ENCODE results near the gene GLYR1. TPM values are rescaled to one million over a fixed set of nuclear protein-coding genes. Genes with fewer than 3 reads are reported as not detected.

GLYR1 gene
- total and polyA plus RNA-seq, 10 of the 15 experiments (the other 5 are each of a cell fraction or from before 2014, with no cell fraction given), result 7.3 to 90.2 (median 57.2) TPM

DNA sequence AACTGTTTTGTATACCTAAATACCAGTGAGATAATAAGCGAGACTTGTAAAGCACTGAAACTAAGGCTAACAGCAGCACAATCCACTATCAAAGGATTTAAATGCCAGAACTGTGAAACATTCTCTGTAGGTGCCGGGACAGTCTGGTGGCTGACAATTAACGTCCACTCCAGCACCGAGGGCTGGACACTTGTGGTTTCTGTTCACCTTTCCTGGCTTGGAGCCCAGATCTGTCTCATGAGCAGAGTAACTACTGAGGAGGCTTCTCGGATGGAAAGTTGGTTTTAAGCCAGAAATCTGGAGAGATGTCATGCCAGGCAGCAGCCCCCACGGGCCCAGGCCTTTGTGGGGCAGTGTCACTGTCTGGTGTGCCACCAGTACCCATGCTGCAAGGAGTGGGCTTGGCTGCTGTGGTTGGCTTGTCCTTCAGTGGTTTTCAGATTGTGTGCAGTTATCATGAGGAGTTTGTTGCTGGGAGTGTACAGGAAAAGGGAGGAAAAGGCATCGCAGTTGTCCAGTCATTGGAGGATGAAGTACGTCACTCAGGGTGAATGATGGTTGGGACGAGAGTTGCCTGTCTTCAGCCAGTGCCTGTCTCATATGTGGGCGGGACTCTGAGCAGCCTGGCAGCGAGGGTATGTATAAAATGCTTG is 35.7 kb upstream of the GLYR1 start:
- no peak overlapping the region for H3K27ac ChIP-seq (ENCODE audit: control insufficient read depth, insufficient read depth)
- H3K27me3 ChIP-seq (replicated peaks in 1 of 2; ENCODE audit: control insufficient read depth in 2 of 2, insufficient read depth in 2 of 2, low read length in 1 of 2), result no peaks in the 10 kb centered on the region
- CTCF ChIA-PET, result no interaction called here
- in situ Hi-C loops (cut with MboI) (no loop called here), intact Hi-C loops (cut with micrococcal nuclease; ENCODE audit: unreplicated experiment) (no loop called here)
- DNase-seq (ENCODE audit: low read depth, low spot score), result no peak
- SMC1A ChIA-PET (ENCODE audit: uncharacterized antibody, unreplicated experiment), result no interaction called here
- H3K9ac ChIP-seq (ENCODE audit: control insufficient read depth, insufficient read depth, low read length), result no peak overlapping the region
- no peaks in the 10 kb centered on the region for H3K79me2 ChIP-seq (ENCODE audit: control insufficient read depth, insufficient read depth, low read length)
- H3K36me3 ChIP-seq (ENCODE audit: control insufficient read depth in 2 of 2, insufficient read depth in 2 of 2, low read length in 1 of 2), result peaks cover 11 to 21% of the 10 kb centered on the region in 2 experiments
- RAD21 ChIA-PET (ENCODE audit: unreplicated experiment), result no interaction called here
- FAIRE-seq, result no peak
- H3K9me3 ChIP-seq (replicated peaks; ENCODE audit: control insufficient read depth, insufficient read depth, low read length), result no peaks in the 10 kb centered on the region
- POLR2A ChIA-PET, result no interaction called here
- no peak for TF ChIP-seq RCOR1 (conservative IDR thresholded peaks at IDR 0.05; ENCODE audit: low read depth, low read length)
- no peak for TF ChIP-seq RB1 (IDR thresholded peaks at IDR 0.05; ENCODE audit: borderline replicate concordance)
- TF ChIP-seq NFXL1 (IDR thresholded peaks at IDR 0.05; ENCODE audit: borderline replicate concordance), result no peak
- TF ChIP-seq CBX3 (IDR thresholded peaks at IDR 0.05; ENCODE audit: borderline replicate concordance, low read depth), result no peak
- no peak for TF ChIP-seq IRF3 (IDR thresholded peaks at IDR 0.05)
- TF ChIP-seq MYC (IDR thresholded peaks at IDR 0.05; ENCODE audit: insufficient read depth, insufficient read length, insufficient replicate concordance, low read length, severe bottlenecking), result no peak
- TF ChIP-seq POLR2AphosphoS2 (IDR thresholded peaks at IDR 0.05; ENCODE audit: low read depth, low read length), result no peak
- no peak for TF ChIP-seq BMI1 (IDR thresholded peaks at IDR 0.05; ENCODE audit: borderline replicate concordance)
- TF ChIP-seq SRF (IDR thresholded peaks at IDR 0.05; ENCODE audit: low read depth in 2 of 2, low read length in 2 of 2), result no peak
- TF ChIP-seq RBBP5 (conservative IDR thresholded peaks at IDR 0.05), result no peak
- no peak for TF ChIP-seq FOXK2 (IDR thresholded peaks at IDR 0.05)
- TF ChIP-seq BACH1 (IDR thresholded peaks at IDR 0.05; ENCODE audit: borderline replicate concordance), result no peak
- TF ChIP-seq, protein P1, sequence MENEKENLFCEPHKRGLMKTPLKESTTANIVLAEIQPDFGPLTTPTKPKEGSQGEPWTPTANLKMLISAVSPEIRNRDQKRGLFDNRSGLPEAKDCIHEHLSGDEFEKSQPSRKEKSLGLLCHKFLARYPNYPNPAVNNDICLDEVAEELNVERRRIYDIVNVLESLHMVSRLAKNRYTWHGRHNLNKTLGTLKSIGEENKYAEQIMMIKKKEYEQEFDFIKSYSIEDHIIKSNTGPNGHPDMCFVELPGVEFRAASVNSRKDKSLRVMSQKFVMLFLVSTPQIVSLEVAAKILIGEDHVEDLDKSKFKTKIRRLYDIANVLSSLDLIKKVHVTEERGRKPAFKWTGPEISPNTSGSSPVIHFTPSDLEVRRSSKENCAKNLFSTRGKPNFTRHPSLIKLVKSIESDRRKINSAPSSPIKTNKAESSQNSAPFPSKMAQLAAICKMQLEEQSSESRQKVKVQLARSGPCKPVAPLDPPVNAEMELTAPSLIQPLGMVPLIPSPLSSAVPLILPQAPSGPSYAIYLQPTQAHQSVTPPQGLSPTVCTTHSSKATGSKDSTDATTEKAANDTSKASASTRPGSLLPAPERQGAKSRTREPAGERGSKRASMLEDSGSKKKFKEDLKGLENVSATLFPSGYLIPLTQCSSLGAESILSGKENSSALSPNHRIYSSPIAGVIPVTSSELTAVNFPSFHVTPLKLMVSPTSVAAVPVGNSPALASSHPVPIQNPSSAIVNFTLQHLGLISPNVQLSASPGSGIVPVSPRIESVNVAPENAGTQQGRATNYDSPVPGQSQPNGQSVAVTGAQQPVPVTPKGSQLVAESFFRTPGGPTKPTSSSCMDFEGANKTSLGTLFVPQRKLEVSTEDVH (IDR thresholded peaks at IDR 0.05; ENCODE audit: low read depth, partially characterized antibody), result no peak
- TF ChIP-seq ZZZ3 (IDR thresholded peaks at IDR 0.05; ENCODE audit: control insufficient read depth, insufficient read length, low read depth), result no peak
- TF ChIP-seq ZNF217 (IDR thresholded peaks at IDR 0.05), result no peak
- no TSS peak for BruUV-seq (replicated peaks)
- H4K20me1 ChIP-seq (ENCODE audit: control insufficient read depth, insufficient read depth), result no peaks in the 10 kb centered on the region
- no peak for ATAC-seq
- H2AFZ ChIP-seq (ENCODE audit: control insufficient read depth, low read depth, low read length), result no peak overlapping the region
- WGBS (ENCODE audit: insufficient coverage, insufficient replicate concordance, low lambda C conversion rate, missing lambda C conversion rate), result 91% methylated on average over 11 of the region's 11 CpGs
- H3K4me1 ChIP-seq (ENCODE audit: control insufficient read depth, insufficient read depth, low read length), result no peaks in the 10 kb centered on the region
- H3K4me2 ChIP-seq (ENCODE audit: control insufficient read depth, insufficient read depth), result no peak overlapping the region
- no peak overlapping the region for H3K4me3 ChIP-seq
